Measurements from ENCODE around the gene OR51E2.

Gene OR51E2

DNA sequence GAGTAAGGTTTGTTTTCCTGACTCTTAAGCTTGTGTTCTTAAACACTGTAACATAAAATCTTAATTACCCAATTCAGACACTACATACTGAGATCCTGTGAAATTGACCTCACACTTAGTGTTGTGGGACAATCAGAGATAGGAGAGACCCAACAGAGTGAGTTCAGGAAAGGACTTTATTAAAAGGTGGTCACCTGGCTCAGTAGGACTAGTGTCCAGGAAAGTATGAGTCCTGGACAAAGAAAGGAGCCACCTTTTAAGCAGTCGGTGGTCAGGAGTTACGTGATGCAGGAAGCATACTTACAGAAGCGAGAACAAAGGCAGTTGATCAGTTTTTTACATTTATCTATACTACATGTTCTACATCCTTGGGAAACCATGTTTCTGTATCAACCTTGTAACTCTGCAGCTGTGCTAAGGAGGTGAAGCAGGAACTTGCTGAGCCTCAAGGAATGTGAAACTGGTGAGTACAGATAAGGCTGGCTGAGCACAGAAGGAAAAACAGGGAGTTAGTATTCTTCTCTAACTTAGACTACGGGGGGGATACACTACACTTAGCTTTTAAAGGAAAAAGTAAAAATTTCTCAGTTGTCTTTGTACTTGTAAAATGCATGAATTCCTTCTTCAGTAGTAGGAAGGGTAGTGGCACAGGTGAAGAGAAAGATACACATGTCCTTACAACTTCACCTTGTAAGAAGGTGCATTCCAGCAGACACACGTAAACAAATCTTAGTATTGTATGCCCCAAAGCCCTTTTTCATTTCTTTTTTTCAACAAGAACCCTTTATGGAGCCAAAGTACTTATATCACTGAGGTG, 38.8 kb downstream of the OR51E2 start:
- DNase-seq: peak; percentile 74

DNA sequence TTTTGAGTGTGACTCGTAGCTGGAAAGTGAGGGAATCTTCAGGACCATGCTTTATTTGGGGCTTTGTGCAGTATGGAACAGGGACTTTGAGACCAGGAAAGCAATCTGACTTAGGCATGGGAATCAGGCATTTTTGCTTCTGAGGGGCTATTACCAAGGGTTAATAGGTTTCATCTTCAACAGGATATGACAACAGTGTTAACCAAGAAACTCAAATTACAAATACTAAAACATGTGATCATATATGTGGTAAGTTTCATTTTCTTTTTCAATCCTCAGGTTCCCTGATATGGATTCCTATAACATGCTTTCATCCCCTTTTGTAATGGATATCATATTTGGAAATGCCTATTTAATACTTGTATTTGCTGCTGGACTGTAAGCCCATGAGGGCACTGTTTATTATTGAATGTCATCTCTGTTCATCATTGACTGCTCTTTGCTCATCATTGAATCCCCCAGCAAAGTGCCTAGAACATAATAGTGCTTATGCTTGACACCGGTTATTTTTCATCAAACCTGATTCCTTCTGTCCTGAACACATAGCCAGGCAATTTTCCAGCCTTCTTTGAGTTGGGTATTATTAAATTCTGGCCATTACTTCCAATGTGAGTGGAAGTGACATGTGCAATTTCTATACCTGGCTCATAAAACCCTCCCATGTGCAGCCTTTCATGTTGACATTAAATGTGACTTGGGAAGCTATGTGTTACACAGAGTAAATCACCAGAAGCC, 42.9 kb downstream of the OR51E2 start:
- no peak for DNase-seq

GRCh38 chr11:4647766-4648165, 49.9 kb downstream of the OR51E2 start:
- no peak for DNase-seq

- no peak for DNase-seq
These were observed 51.7 kb downstream of the OR51E2 start for GRCh38 chr11:4645974-4646373.

DNA sequence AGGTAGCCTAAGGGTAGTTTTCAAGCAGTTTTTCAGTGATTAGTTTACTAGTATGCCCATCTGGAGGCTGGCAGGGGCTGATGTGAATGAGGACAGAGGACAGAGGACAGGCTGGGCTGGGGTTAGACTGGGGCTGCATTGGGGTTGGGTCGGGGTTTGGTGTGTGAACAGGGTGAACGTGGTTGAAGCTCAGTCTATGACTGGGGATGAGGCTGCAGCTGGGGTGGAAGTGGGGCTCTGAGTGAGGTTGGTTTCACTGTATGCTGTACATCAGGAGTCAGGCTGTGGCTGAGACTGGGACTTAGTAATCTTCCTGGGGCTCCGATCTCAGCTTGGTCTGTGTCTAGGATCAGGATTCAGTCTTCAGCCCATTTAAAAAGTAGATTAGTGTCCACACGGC, 53.4 kb downstream of the OR51E2 start:
- no peak for DNase-seq

DNA sequence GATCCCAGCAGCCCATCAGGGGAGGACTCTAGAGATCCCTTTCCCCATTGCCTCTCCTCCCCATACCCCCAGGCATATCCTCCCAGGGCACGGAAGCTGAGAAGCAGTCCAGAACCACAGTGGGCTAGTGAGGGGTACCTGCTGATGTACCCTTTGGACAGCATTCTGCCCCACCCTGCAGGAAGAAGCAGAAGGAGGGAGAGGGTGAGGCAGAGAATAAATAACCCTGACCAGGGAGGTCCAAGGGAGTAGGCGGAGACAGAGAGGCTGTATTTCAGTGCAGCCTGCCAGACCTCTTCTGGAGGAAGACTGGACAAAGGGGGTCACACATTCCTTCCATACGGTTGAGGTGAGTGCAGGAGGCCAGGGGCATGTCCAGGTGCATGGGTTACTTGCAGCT, 54.0 kb downstream of the OR51E2 start, which contains the start of gene OR51E1:
OR51E1 (plus strand) TSS at position 301 of the 400 bp plus-strand sequence. CDS start 8,545 bp downstream, outside the sequence.
- no peak for DNase-seq

- DNase-seq: no peak
These were observed 54.6 kb downstream of the OR51E2 start for GRCh38 chr11:4643076-4643475.

GRCh38 chr11:4642043-4642442, 55.6 kb downstream of the OR51E2 start:
- no peak for DNase-seq

GRCh38 chr11:4641501-4641900, 56.2 kb downstream of the OR51E2 start:
- no peak for DNase-seq

DNA sequence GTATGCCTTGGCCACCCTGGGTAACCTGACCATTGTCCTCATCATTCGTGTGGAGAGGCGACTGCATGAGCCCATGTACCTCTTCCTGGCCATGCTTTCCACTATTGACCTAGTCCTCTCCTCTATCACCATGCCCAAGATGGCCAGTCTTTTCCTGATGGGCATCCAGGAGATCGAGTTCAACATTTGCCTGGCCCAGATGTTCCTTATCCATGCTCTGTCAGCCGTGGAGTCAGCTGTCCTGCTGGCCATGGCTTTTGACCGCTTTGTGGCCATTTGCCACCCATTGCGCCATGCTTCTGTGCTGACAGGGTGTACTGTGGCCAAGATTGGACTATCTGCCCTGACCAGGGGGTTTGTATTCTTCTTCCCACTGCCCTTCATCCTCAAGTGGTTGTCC, 57.7 kb downstream of the OR51E2 start:
- no peak for DNase-seq

DNA sequence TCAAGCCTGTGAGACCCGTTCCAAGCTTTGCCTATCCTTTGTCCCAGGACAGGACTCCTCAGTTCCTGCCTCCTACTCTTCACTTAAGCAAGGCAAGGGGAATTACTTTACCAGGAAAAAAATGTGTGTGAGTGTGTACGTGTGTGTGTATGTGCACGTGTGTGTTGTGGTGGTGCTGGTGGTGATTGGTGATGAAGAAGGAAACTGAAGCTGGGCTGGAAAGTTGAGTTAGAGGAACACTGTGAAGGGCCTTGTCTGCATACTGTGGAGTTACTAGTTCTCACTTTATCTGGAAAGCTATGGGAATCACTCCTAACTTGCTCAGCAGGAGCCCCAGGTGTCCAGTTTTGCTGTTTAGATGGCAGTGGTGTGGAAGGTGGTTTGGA, 60.0 kb downstream of the OR51E2 start:
- DNase-seq: no peak

GRCh38 chr11:4636962-4637661, 60.5 kb downstream of the OR51E2 start, which contains the start of gene OR51D1:
OR51D1 (plus strand) TSS chr11:4637477; CDS start chr11:4639791, 2,314 bp downstream.
- DNase-seq: peak; percentile 85

- DNase-seq: no peak
These were observed 61.5 kb downstream of the OR51E2 start for GRCh38 chr11:4636136-4636535.

All from hematopoietic multipotent progenitor cell treated with erythropoietin and hydrocortisone succinate and interleukin-3 and kit ligand, for 4 days (in vitro differentiated cells).